B cell (primary cell): ENCODE results near the gene DAZ3.
"Not testable (repeated sequence)": the region's sequence is repeated elsewhere in the genome, so short reads cannot be mapped to it uniquely, and the experiment has no call there.

ENCODE experiments used
- CTCF ChIP-seq: fragments of 200-600 bp; IDR thresholded peaks from one replicate; pipeline ENCODE4 v1.8.0; 2022; ENCODE audit warnings: antibody characterized with exemption, mild to moderate bottlenecking
- EZH2 ChIP-seq: IDR thresholded peaks from 2 replicates; pipeline ENCODE4 v1.6.1; 2012; ENCODE audit warnings: borderline replicate concordance, low read depth, mild to moderate bottlenecking, moderate library complexity, low read length; ENCODE audit not compliant: insufficient read depth, poor library complexity, severe bottlenecking

GRCh38 chrY:24824184-24824879, 11.1 kb upstream of the DAZ3 start:
- not testable (repeated sequence) for TF ChIP-seq CTCF, EZH2
